ENCODE data around the gene NOL4L.

Gene NOL4L

DNA sequence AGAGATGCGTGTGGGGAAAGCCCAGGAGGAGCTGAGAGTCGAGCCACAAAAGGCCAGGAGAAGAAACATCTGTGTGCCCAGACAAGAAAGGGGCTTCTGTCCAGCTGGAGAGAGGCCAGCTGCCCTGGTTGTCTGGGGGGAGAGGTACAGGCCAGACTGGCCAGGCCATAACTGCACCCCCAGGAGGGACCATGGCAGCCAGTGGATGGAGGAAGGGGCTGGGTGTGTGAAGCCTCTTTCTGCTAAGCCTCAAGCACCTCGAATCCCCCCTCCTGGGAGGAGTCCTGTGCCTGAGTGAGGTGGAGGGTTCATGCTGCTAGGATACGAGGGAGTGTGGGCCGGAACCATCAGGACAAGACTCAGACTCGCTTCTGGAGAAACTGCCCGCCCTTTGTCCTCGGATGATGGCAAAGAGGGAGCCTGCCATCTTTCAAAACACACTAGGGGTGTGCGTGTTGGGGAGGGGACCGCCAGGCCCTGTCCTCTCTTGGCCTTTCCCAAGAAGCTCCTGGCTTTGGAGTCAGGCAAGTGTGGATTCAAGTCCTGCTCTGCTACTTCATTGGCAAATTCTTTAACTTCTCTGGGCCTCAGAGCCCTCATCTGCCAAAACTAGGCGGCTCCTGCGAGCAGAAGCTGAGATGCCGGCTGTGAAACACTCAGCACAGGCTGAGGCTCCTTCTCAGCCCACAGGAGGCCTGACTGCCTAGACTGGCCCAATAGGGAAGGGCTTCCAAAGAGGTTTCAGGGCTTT is 136.7 kb downstream of the NOL4L start:
- DNase-seq (ENCODE audit: low read depth, low spot score) = no peak
- H3K4me3 ChIP-seq (ENCODE audit: low read length) = no peak overlapping the region

DNA sequence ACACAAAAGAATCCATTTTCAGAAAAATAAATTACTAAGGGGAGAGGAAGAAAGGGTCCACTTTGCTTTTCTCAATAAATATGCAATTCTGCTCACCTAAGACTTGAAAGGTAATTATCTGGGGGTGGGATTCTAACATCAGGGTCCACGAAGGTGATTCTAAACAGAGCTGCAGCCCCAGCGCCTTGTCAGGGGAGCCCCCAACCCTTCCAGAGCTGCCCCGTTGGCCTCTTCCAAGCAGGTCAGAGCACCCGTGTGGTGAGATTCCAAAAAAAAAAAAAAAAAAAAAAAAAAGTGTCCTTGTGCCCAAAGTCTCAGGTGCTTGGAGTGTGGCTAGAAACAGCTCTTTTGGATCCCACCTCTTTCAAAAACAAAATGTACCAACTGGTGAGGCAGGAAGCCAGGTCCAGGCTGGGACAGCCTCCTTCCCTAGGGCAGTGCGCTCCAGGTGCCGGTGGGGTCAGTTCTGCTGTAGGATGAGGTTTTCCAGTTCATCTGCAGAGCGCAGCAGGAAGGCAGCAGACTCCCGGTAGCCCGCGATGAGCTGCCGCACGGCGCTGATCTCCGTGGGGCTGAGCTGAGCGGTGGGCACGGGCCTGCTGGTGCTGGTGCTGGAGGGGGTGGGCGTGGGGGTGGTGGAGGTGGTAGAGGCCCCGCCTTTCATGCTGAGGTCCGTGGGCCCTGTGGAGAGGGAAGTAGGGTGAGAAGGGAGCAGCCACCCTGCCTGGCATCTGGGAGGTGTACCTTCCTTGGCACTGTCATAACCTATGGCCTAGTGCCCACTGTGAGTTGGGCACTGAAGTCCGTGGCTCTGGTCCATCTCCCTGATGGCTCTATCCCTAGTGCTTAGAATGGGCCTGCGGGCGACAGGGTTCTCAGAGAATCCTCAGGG is 137.8 kb downstream of the NOL4L start:
- no peak for DNase-seq (ENCODE audit: low read depth, low spot score)

DNA sequence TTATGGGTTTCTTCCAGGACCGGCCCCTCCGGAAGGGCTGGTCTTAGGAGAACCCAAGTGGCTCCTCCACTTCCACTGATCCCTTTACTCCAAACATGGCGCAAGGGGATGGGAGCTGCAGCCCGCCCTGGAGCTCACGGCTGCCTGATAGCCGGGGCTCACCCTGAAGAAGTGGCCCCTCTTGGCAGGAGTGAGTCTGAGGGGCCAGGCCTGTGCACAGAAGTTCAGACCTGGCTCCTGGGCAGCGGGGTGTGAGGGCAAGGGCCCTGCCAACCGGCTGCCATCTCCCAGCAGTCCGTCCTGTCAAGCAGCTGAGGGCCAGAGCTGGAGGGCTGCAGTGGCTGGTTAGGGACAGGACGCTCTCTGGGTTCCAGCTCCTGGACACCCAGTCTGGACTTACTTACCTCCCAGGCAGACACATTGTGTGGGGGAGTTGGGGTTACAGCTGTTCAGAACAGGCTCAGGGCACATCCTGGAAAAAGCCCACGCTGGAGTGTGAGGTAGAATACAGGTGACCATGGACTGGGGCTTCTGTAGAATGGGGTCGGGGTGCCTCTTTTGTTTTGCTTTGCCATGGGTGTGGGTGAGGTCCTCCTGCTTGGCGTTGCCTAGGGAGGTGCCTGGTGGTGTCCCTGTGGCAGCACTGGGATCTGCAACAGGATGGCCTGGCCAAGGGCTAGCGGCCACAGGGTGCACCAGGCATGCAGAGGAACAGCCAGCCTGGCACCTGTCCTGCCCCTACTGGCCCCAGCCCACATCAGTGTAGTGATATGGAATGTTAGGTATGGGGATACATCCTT is 138.6 kb downstream of the NOL4L start:
- DNase-seq (ENCODE audit: low read depth, low spot score) = no peak
- H3K4me3 ChIP-seq (ENCODE audit: low read length) = no peak overlapping the region

More for the DNA sequence above, 137.8 kb downstream of the NOL4L start:
- H3K4me3 ChIP-seq (ENCODE audit: low read length) = no peak overlapping the region

DNA sequence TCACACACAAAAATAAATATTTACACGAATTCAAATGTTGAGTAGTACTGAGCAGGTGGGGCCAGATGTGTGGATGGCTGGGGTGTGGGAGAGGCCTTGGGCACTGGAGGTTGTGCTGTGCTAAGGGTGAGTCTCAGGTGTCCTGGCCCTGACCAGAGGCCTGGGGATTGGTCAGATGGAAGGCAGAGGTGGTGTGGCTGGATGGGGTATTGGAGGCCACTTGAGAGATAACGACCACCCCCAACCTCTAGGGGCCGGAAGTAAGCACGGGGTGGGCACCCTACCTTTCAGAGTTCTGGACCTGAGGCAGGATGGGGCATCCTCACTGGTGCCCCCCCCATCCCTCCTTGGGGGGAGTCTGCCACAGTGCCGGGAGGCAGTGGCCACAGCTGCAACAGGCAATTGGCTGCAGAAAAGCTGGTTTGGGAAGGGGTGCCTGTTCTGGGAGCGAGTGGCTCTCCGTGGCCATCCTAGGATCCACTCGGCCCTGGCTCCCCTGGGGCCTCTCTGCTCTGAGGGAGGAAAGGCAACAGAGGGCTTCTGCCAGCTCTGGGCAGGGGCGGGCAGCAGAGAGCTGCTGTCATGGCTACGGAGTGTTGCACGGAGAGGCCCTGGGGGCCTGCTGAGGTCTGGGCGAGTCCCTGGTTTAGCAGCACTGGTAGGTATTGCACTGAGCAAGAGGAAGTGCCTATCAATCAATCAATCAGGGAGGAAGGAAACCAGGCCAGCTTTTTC is 139.4 kb downstream of the NOL4L start:
- no peak overlapping the region for H3K4me3 ChIP-seq (ENCODE audit: low read length)
- DNase-seq (ENCODE audit: low read depth, low spot score) = no peak

DNA sequence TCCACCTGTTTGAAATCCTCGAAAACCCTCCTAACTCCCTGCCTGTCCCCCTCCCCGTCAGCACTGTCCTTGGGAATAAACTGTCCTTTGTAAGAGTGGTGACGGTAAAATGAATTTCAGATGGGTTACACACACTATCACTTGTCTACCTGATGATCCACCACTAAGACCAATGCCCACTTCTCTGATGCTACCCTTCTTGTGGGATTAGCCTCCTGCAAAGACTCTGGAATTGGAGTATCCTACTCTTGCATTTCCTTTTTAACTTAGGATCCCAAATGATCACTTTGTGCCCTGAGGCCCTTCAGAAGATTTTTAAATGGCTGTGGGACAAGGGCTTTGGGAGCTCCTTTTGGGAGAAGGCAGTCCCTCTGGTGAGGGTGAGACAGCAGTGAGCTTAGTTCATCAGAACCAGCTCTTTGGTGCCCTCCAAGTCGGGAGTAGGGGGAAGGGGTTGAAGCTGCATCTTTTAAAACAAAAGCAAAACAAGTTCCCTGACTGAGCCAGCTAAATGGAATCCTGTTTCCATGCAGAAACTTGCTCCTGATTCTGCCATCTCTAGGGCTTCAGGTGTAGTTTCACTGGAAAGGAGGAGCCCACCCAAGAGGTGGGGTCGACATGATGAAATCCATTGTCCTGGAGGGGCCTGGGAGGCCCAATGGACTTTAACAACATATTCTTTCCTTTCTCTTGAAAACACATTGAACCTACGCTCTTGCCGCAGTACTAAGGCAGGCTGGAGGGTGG is 140.5 kb downstream of the NOL4L start:
- no peak overlapping the region for H3K4me3 ChIP-seq (ENCODE audit: low read length)
- no peak for DNase-seq (ENCODE audit: low read depth, low spot score)

DNA sequence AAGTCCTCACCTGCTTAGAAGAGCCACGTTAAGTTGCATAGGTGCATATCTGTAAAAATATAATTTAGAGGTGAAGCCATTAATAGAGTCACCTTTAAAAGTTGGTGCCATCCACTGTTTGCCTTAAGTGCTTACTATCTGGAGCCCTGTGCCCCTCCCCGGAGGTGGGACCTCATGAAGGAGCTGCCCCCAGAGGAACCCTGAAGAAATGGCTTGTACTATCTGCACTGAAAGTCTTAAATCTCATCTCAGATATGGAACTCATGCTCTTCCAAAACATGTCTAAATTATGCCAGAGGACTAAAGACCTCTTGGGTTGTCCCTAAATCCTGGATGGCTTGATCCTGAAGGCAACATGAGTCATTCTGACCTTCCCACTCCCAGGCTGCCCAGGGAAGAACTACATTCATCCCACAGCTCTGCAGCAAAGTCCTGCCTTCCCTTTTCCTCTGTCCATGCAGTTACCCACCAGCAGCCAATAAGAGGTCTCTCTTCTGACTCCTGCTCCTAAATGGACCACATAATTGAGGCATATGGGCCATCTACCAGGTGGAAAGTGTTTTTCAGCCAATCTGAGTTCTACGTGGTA is 141.7 kb downstream of the NOL4L start:
- no peak overlapping the region for H3K4me3 ChIP-seq (ENCODE audit: low read length)

DNA sequence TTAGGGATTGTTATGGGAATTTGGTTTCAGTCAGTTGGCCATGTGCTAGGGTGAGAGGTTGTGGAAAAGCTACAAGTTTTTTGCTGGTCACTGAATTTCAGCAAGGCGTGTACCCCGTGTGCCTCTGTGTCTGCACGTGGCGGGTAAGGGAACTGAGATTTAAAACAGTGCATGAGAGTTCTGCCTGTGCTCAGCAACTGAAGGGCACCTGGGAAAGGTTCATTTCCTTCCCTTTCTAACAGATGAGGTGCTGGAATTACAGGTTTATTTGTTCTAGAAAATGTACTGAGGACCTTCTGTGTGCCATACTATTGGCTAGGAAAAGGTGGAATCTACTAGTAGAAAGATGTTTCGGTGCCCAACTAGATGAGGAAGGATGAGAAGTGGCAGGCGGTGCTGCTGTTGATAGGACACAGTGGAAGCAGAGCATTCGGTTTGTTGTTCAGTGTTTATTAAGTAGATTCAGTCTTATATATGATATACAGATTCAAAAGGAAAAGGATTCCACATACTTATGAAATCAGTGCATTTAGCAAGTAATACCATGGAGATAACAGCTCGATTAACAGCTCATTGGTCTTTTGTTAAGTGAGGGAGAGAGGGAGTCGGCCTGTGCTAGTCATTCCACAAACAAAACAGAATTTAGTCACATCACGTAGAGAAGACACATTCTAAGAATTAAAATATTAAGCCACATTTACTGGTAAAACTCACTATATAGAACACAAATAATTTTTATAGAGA is 142.3 kb downstream of the NOL4L start:
- DNase-seq (ENCODE audit: low read depth, low spot score) = no peak
- H3K4me3 ChIP-seq (ENCODE audit: low read length) = no peak overlapping the region

More for the DNA sequence above, 141.7 kb downstream of the NOL4L start:
- peak; percentile 41 for DNase-seq (ENCODE audit: low read depth, low spot score)

DNA sequence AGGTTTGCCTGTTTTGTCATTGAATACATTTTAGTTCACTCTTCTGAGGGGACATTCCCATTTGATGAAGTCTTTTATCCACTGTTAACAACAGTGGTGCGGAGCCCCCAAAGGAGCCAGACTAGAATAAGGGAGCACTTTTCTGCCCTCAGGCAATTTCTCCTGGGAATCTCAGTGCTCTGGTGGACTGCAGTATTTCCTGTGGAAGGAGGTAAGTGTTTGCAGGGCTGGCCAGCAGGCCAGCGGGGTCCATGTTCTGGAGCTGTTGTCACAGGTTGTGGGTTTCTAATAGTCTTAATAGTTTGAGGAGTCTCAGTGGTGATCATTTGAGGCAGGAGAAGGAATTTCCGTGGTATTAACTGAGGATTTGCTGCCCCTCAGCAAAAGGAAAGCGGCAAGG is 143.5 kb downstream of the NOL4L start:
- no peak overlapping the region for H3K4me3 ChIP-seq (ENCODE audit: low read length)
- DNase-seq (ENCODE audit: low read depth, low spot score) = no peak

DNA sequence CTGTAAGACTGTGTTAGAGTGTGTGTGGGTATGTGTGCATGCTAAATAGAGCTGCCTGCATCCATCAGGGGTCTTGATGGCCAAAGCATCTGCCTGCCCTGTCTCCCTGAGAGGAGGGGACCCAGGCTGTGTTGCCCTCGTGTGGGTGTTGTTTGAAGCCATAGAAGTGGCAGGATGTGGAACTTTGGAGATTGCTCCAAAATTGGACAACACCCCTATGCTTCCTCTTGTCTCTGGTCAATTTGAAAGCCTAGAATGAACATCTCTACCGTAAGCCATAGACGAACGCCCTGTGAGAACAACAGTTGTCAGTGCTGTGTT is 144.4 kb downstream of the NOL4L start:
- H3K4me3 ChIP-seq (ENCODE audit: low read length) = no peak overlapping the region
- no peak for DNase-seq (ENCODE audit: low read depth, low spot score)

DNA sequence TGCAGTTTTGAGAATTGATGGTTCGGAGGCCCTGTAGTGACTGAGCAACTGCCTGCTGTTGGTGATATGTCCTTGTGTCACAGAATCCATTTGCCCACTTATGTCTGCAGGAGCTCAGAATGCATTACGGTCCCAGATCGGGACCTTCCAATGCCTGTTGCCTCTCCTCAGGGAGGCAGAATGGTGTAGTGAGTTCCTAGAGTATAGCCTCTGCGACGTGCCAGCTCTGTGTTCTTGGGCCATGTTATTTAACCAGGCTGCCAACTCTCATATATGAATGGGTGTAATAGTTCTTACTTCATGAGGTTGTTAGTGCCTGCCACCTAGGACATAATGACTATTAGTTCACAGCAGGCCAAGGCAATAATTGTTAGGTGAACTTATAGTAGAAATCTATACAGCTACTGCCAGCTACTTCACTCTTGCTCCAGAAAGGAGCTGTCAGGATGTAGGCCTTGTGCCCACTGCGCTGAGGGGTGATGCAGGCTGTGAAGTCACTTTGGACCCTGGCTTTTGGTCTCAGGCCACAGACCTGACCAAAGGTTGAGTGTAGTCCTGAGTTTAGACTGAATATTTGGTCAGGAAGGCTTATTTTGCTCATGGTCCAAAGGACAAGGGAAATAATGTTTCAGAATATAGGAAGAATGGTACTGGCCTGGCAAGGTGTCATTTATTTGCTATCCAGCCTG is 144.9 kb downstream of the NOL4L start:
- DNase-seq (ENCODE audit: low read depth, low spot score) = no peak
- no peak overlapping the region for H3K4me3 ChIP-seq (ENCODE audit: low read length)

DNA sequence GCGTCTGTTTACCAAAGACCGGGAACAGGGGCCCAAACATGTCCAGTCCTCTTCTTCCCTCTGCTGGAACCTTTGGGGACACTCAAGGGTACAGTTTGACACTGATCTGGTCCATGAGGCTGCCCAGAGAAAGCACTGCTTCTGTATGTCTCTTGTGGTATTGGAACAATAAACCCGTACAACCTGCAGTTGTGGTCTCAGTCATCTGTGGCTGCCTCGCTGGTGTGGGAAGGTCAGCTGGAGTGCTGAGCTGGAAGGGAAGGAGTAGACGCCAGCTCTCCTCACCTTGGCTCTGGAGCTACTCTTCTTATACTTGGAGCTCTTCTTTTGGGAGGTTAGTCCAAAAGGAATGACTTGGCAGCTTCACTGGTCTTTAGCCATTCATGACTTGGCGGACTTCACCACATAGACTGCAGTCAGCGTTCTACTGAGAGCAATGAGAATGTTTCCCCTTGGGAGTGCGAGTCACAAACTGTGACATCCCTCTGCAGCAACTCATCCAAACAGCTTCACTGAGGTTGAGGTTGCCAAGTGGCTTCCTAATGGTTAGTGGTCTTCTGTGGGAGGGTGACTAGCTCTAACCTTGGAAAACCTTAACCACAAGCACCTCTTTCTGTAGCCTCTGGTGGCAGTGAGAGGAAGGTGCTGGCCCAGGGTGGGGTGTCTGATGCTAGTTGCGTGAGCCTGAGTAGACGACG is 145.9 kb downstream of the NOL4L start:
- DNase-seq (ENCODE audit: low read depth, low spot score) = peak; percentile 27

DNA sequence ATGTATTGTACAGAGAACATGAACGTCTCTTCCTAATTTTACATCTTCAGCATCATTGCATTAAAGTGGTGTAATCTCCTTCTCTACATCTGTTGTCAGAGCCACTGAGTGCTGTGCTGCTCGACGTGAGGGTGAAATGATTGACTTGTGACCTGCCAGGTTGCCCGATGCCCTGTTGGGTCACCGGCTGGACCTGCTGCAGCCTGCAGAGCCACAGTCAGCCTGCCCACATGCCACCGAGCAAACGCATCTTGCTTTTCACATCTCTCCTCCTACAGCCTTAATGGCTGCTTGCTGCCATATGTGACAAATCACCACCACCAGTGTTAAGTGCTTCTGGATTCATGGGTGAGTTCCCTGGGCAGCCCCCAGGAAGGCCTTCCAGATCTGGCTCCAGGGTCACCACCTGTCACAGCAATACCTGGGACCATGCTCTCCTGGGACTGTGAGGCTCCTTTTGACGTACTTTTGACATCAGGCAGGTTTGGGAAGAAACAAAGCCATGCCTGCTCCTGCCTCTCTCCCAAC is 146.7 kb downstream of the NOL4L start:
- no peak for DNase-seq (ENCODE audit: low read depth, low spot score)
- no peak overlapping the region for H3K4me3 ChIP-seq (ENCODE audit: low read length)

More for the DNA sequence above, 145.9 kb downstream of the NOL4L start:
- H3K4me3 ChIP-seq (ENCODE audit: low read length) = no peak overlapping the region

DNA sequence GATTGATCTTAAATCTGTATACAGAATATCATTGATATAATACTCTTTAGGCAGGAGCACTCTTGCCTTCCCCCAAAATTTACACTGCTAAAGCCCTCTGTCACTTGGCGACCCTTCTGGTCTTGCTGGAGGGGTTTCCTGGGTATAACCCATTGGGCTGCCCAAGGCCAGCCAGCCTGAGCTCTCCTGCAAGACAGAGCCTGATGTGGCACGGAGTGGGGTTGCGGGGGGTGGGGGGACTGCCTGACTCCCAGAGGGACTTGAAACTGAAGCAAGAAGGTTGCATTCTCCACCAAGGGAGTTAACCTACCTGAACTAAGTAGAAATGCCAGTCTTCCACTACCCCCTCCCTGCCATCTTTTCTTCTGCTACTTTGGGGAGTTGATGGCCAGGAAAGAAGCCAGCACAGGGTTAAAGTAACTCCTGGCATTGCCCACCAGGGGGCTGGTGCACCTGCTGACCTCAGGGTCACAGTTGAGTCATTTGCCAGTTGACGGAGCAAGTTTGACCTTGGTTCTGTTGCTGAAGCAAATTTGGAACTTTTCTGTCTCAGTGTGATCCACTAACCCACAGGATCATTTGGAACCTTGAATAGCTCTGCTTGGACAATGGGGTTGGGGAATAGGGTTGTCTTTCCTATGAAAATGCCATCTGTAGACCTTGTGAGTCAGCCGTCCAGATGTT is 147.6 kb downstream of the NOL4L start:
- peak; percentile 18 for DNase-seq (ENCODE audit: low read depth, low spot score)
- H3K4me3 ChIP-seq (ENCODE audit: low read length) = no peak overlapping the region

DNA sequence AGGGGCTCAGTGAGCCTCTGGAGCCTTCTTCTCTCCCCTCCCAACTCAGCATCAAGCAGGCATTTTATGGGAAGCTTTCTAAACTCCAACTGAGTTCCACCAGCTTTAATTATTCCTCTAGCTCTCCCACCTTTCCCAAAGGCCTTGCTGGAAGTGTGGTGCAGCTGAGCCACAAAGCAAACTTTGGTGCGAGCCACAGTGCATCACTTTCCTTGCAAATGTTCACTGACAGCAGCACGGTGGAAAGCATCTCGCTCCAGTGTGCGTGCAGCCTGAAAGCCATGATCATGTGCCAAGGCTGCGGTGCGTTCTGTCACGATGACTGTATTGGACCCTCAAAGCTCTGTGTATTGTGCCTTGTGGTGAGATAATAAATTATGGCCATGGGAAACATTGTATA is 148.2 kb downstream of the NOL4L start:
- no peak for DNase-seq (ENCODE audit: low read depth, low spot score)
- H3K4me3 ChIP-seq (ENCODE audit: low read length) = no peak overlapping the region

DNA sequence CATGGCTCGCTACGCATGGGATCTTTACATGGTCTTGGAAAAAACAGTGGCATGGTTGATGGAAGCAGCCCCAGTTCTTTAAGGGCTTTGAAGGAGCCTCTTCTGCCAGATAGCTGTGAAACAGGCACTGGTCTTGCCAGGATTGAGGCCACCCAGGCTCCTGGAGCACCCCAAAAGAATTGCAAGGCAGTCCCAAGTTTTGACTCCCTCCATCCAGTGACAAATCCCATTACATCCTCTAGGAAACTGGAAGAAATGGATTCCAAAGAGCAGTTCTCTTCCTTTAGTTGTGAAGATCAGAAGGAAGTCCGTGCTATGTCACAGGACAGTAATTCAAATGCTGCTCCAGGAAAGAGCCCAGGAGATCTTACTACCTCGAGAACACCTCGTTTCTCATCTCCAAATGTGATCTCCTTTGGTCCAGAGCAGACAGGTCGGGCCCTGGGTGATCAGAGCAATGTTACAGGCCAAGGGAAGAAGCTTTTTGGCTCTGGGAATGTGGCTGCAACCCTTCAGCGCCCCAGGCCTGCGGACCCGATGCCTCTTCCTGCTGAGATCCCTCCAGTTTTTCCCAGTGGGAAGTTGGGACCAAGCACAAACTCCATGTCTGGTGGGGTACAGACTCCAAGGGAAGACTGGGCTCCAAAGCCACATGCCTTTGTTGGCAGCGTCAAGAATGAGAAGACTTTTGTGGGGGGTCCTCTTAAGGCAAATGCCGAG is 148.8 kb downstream of the NOL4L start:
- DNase-seq (ENCODE audit: low read depth, low spot score) = no peak
- no peak overlapping the region for H3K4me3 ChIP-seq (ENCODE audit: low read length)
